HG03064 (cell line): Measurements from ENCODE around the gene NAE1.
"Not testable (repeated sequence)": the region's sequence is repeated elsewhere in the genome, so short reads cannot be mapped to it uniquely, and the experiment has no call there.

Source experiments
- ATAC-seq: cut with Tn5 transposase; IDR thresholded peaks from one replicate; pipeline ENCODE4 v1.9.1; 2021; ENCODE audit warnings: low read depth; ENCODE audit not compliant: unreplicated experiment

Gene NAE1

DNA sequence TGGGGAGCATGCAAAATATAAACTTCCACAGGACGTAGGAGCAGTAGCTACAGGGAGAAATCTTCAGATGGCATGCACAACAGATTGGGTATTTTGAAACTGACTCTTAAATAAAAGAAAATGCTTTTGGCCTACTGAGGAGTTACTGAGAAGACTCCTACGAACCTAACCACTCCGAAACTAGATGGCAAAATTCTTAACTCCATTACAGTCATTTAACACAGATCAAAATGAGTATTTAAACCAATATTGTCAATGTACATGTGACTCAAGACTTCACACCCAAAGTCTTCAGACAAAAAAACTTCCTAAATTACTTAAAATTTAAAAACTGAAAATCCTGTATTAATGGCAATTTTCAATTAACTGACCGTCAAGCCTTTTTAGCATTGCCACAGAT, 21.0 kb downstream of the NAE1 start:
- no peak for ATAC-seq

DNA sequence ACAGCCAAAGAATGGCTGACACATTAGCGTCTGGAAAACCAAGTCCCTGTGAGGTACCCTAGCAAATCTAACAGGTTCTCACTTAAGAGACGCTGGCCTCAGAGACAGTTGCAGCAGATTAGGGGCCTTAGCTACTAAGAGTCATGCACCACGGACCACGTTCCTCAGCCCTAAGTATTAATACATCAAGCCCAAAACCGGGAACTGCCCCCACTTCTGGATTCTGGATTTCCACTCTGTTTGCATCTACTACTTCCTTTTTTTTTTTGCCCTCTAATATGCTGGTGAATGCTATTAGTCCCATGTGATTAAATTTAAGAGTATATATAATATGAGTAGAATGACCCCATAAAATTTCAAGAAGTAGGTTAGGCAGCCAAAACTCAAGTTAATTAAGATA, 28.6 kb downstream of the NAE1 start:
- no peak for ATAC-seq

DNA sequence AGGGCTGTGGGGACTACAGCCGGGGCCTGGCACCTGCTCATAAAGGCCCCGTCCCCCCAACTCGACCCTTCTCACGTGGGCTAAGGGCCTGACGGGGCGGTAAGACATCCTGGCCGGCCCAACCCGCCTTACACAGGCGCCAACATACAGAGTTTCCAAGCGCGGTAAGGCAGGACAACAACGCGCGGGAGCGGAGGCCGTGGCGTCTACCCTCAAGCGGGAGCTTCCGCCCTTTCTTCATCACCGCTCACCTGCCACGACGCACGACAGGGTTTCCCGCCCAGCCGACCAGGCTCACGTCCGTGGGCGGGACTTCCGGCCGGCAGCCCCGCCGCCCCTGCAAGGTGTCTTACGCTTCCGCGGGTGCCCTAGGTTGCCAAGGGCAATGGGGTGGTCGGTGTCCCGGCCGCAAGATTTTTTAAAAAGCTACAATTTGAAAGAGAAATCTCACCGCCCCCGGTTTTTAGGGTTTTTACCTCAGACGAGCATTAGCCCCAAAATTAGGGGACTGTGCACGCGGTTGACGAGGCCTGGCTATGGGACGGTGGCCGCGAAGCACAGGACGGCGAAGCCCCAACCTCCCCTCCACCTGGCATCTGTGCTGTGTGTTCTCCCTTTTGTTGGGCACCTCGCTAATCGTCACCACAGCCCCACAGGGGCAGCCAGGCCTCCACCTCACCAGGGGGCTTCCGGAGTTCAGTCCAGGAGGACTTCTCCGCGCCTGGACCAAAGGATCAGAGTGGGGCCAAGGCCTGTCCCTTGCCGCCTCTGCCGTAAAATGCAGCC, 29.3 kb downstream of the NAE1 start, which contains the start of gene TERB1:
TSS of gene TERB1 (minus strand) at position 265 of the 786 bp plus-strand sequence. CDS start 4,786 bp downstream, outside the sequence.
- no peak for ATAC-seq

DNA sequence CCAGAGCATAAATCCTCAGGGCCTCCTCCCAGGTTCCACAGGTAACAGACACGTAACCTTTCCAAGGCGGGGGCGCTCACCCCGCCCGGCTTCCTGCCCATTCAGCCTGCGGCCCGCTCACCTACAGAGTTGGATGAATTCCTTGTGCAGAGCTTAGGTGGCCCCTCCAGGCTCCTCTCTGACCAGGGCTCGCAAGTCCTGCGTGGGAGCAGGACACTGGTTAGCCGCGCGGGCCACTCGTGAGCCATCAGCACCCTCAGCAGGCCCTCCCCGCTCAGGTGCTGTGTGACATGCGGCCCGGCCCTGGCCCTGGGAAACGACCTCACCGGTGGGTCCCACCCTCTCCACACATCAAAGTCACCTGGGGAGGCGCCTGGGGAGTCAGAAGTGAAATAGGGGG, 29.9 kb downstream of the NAE1 start:
- no peak for ATAC-seq

DNA sequence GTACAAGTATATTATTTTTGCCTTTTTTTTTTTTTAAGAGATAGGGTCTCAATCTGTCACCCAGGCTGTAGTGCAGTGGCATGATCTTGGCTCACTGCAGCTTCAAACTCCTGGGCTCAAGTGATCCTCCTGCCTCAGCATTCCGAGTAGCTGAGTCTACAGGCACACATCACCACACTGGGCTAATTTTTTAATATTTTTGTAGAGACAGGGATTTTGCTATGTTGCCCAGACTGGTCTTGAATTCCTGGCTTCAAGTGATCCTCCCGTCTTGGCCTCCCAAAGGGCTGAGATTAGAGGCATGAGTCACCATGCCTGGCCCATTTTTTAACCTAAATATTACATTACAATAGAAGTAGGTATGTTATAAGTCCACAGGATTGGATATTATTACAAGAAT, 32.6 kb downstream of the NAE1 start:
- no peak for ATAC-seq

DNA sequence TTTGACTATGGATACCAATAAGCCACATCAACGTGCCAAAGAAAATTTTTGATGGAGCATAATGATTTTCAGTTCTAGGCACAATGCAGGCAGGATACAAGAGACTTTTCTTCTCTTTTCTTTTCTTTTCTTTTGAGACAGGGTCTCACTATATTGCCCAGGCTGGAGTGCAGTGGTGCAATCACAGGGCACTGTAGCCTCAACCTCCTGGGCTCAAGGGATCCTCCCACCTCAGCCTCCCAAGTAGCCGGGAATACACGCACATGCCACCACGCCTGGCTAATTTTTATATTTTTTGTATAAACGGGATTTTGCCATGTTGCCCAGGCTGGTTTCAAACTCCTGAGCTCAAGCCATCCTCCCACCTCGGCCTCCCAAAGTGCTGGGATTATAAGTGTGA, 36.8 kb downstream of the NAE1 start:
- ATAC-seq: not testable (repeated sequence)

DNA sequence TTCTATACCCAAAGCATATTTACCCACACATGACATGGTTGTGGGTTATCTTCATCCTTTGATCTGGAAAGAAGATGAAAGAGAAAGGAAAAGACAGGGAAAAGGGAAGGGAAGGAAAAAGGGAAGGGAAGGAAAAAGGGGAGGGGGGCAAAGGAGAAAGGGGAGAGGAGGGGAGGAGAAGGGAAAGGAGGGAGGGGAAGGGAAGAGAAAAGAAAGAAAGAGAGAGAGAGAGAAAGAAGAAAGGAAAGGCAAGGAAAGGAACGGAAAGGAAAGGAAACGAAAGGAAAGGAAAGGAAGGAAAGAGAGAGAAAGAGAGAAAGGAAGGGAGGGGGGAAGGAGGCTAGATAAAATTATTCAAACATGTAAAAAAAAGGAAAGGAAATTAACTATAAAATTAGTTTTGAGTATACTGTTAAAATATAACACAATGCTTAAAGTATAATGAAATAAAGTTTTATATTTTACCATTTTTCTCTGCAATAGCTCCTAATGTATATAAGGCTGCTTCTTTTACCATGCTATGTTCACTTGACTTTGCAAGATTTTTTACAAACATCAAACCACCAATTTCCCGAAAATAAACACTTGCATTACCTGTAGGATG, 40.5 kb downstream of the NAE1 start:
- no peak for ATAC-seq

DNA sequence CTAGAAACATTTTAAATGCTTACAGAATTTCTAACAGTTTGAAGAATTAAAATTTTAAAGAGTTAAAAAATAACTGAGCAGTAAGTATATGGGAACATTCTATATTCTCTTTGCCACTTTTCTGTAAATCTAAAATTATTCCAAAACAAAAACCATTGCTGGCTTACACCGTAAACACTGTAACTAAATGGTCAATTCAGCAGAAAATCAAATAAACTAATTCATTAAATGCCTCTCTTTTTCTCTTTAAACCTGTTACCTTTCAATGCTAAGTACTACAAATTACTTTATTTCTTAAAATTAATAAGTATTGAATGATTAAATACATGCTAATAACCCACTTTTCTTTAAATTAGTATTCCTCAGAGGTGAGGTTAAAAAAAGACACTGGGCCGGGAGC, 43.3 kb downstream of the NAE1 start:
- no peak for ATAC-seq

DNA sequence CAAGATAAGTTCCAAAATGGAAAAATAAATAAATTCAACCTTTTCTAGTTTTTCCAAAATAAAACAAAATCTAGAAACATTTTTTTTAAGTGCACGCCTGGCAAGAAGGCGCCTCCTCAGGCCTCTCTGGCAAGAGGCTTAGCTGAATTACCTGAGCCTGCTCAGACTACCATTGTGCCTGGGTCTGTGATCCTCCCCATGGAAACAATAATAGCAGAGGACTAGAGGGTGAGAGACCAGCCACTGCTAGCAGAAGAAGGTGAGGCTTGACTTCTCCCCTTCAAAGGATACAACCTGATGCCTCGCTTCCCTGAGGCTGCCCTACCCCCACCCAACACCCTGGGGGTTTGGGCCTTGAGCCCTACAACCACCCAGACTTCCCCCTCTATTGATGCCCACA, 44.2 kb downstream of the NAE1 start:
- no peak for ATAC-seq

DNA sequence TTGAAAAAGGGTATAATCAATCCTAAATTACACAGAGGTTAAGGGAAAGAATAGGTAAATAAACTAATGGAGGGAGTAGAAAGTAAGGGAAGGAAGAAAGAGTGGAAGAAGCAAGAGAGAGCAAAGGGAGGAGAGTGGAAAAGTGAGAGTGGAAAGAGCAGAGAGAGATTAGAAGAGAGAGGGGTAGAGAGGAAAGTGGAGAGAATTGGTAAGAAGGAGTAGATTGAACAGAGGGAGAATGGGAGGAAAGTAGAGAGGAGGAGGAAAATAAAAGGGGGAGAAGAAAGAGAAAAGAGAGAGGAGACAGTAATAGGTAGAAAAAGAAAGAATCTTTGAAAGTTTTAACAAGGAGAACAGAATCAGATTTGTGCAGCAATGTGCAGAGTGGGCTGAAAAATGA, 54.3 kb downstream of the NAE1 start:
- no peak for ATAC-seq

DNA sequence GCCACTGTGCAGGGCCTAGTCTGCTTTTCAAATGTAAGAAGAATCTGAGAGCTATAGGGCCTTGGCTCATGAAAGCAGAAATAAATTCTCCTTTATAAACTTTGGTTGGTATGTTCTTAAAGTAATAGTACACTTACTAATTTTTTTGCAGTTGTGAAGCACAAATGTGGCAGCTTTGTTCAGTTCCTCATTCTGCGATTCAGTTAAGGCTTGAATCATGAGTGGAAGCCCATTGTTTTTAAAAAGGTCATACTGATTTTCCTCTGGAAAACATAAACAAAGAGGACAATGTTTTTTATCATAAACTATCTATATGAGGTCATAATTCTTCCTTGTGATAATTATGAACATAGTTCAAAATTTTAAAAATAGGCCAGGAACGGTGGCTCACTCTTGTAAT, 55.8 kb downstream of the NAE1 start:
- ATAC-seq: no peak

DNA sequence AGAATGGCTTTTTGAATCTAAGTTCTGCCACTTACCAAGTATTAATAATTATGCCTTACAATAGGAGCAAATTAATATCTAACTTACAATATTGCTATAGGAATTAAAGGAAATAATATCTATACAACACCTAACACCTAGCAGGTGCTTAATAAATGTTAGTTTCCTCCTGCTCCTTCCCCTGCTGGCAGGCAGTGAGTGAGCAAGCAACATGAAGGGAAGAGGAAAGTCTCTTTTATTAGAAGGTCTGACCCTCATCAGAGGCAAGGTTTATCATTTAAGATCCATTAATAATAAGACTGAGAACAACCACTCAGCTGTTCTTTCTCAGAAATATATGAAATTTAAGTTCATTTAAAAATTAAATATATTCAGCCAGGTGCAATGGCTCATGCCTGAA, 72.7 kb downstream of the NAE1 start:
- ATAC-seq: no peak

DNA sequence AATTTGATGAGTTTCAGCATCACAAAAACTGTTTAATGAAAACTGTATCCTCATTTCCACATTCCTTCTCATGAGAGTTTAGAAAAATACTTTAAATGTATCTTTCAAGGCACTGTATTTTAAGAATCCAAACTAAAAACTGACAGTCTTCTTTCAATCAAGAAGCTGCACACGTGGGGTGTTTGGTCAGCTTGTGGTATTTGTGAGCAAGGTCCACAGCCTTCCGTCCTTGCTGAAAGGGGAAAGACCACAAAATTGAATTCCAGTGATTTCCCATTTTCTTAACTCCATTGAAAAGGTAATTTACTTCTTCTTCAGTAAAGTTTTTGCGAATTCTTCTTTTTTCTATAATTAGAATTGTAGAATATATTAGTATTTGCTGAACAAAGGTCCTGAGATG, 76.0 kb downstream of the NAE1 start:
- ATAC-seq: no peak

DNA sequence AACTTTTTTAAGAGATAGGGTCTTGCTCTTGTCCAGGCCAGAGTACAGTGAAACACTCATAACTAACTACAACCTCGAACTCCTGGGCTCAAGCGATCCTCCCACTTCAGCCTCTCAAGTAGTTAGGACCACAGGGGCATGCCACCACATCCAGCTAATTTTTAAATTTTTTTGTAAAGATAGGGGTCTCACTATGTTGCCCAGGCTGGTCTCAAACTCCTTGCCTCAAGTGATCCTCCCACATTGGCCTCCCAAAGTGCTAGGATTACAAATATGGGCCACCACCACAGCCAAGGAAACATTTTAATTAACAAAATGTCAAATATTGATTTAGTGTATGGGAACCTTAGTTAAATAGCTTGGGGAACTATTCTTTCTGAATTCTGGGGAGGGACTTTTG, 76.6 kb downstream of the NAE1 start:
- no peak for ATAC-seq

DNA sequence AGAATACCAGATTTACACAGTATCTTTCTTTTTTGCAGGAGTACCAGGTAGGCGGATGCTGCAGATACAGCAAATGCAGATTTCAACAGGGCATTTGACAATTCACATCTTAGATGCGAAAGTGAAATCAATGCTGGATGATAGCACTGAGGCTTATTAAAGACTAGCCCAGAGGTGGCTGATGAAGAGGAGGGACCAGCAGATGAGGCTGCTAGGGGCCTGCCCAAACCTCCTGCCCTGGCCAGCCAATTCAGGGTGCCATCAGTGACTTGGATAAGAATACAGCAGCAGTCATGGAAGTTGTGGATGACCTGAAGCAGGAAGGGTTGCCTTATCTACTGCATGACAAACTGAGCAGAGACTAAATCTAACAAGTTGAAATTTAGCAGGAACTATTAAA, 77.8 kb downstream of the NAE1 start:
- no peak for ATAC-seq
